ENCODE data around the gene PACRG. TPM values are rescaled to one million over a fixed set of nuclear protein-coding genes. Genes with fewer than 3 reads are reported as not detected.

Gene PACRG
- total RNA-seq, 2 experiments from 2014 or later: 0.66 to 0.81 TPM

- H3K27me3 ChIP-seq (ENCODE audit: control insufficient read depth in 1 of 2, insufficient read depth in 2 of 2, low read length in 2 of 2): peaks cover 0 to 5% of the 10 kb centered on the region in 2 experiments
- no peak overlapping the region for H3K4me3 ChIP-seq (ENCODE audit: low read length)
- Mint-ChIP-seq H3K9me3 (no peaks in the 10 kb centered on the region), H3K27me3 (peaks cover 15% of the 10 kb centered on the region), H3K4me1 (ENCODE audit: low read depth) (no peaks in the 10 kb centered on the region), H3K27ac (no peak overlapping the region), H3K36me3 (ENCODE audit: low read depth) (no peaks in the 10 kb centered on the region), H3K4me3 (no peak overlapping the region)
- POLR2A ChIA-PET: no interaction called here
- CTCF ChIA-PET: no interaction called here
- TF ChIP-seq CTCF (IDR thresholded peaks at IDR 0.05): no peak
- intact Hi-C loops (cut with DNase I, micrococcal nuclease): no loop called here
- no peaks in the 10 kb centered on the region for H3K4me1 ChIP-seq (ENCODE audit: insufficient read depth, low read length)
- ATAC-seq (ENCODE audit: poor library complexity): no peak
- peaks cover 0 to 8% of the 10 kb centered on the region in 2 experiments for H3K9me3 ChIP-seq (ENCODE audit: control insufficient read depth in 1 of 2, insufficient read depth in 1 of 2, low read length in 2 of 2)
- H3K36me3 ChIP-seq (ENCODE audit: insufficient read depth, low read length): no peaks in the 10 kb centered on the region
- no peak for DNase-seq
- no peak overlapping the region for H3K27ac ChIP-seq (ENCODE audit: low read depth in 1 of 2, low read length in 2 of 2)
These were observed 515.3 kb downstream of the PACRG start for GRCh38 chr6:163243083-163243482.

GRCh38 chr6:163243692-163244589, 516.2 kb downstream of the PACRG start:
- Mint-ChIP-seq H3K4me3 (no peak overlapping the region), H3K36me3 (ENCODE audit: low read depth) (no peaks in the 10 kb centered on the region), H3K9me3 (no peaks in the 10 kb centered on the region), H3K4me1 (ENCODE audit: low read depth) (no peaks in the 10 kb centered on the region), H3K27me3 (peaks cover 22% of the 10 kb centered on the region), H3K27ac (no peak overlapping the region)
- Histone ChIP-seq H3K36me3 (ENCODE audit: insufficient read depth, low read length) (no peaks in the 10 kb centered on the region), H3K4me3 (ENCODE audit: low read length) (no peak overlapping the region), H3K9me3 (ENCODE audit: control insufficient read depth in 1 of 2, insufficient read depth in 1 of 2, low read length in 2 of 2) (peaks cover 0 to 8% of the 10 kb centered on the region in 2 experiments), H3K27ac (ENCODE audit: low read depth in 1 of 2, low read length in 2 of 2) (no peak overlapping the region), H3K27me3 (ENCODE audit: control insufficient read depth in 1 of 2, insufficient read depth in 2 of 2, low read length in 2 of 2) (peaks cover 0 to 5% of the 10 kb centered on the region in 2 experiments), H3K4me1 (ENCODE audit: insufficient read depth, low read length) (no peaks in the 10 kb centered on the region)
- POLR2A ChIA-PET: no interaction called here
- intact Hi-C loops (cut with DNase I, micrococcal nuclease): no loop called here
- DNase-seq: no peak
- CTCF ChIA-PET: no interaction called here
- ATAC-seq (ENCODE audit: poor library complexity): no peak
- no peak for TF ChIP-seq CTCF (IDR thresholded peaks at IDR 0.05)

- Mint-ChIP-seq H3K36me3 (ENCODE audit: low read depth) (no peaks in the 10 kb centered on the region), H3K27ac (no peak overlapping the region), H3K9me3 (no peaks in the 10 kb centered on the region), H3K4me1 (ENCODE audit: low read depth) (no peaks in the 10 kb centered on the region), H3K27me3 (peaks cover 26% of the 10 kb centered on the region), H3K4me3 (no peak overlapping the region)
- CTCF ChIA-PET: no interaction called here
- intact Hi-C loops (cut with DNase I, micrococcal nuclease): no loop called here
- Histone ChIP-seq H3K4me3 (ENCODE audit: low read length) (no peak overlapping the region), H3K36me3 (ENCODE audit: insufficient read depth, low read length) (no peaks in the 10 kb centered on the region), H3K27me3 (ENCODE audit: control insufficient read depth in 1 of 2, insufficient read depth in 2 of 2, low read length in 2 of 2) (peaks cover 0 to 11% of the 10 kb centered on the region in 2 experiments), H3K27ac (ENCODE audit: low read depth in 1 of 2, low read length in 2 of 2) (no peak overlapping the region), H3K4me1 (ENCODE audit: insufficient read depth, low read length) (no peaks in the 10 kb centered on the region), H3K9me3 (ENCODE audit: control insufficient read depth in 1 of 2, insufficient read depth in 1 of 2, low read length in 2 of 2) (no peaks in the 10 kb centered on the region)
- no peak for TF ChIP-seq CTCF (IDR thresholded peaks at IDR 0.05)
- ATAC-seq (ENCODE audit: poor library complexity): no peak
- POLR2A ChIA-PET: no interaction called here
- no peak for DNase-seq
These were observed 520.3 kb downstream of the PACRG start for GRCh38 chr6:163248051-163248450.
